Measurements from ENCODE around the gene USHBP1.
A peak's percentile ranks its signal among the peaks of the same experiment; 100 is the strongest.
"Not testable (repeated sequence)": the region's sequence is repeated elsewhere in the genome, so short reads cannot be mapped to it uniquely, and the experiment has no call there.

Gene USHBP1

DNA sequence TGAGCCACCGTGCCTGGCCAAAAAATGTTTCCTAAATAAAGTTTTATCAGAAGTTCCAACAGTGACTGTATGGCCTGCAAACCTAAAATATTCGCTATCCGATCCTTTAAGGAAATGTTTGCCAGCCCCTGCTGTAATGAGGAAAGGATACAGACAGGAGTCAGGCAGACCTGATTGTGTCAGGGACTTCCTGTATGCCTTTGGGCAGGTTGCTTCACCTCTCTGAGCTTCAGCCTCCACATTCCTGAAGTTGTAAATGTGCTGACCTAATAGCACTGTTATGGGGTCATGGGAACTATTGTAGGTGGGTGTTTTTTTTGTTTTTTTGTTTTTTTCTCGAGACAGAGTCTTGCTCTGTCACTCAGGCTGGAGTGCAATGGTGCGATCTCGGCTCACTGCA lies 32.4 kb upstream of the USHBP1 start:
- ChIA-PET CTCF (interaction anchor here (0.7 to 1.2 kb wide), 3 partner anchors 14 to 88 kb away, joined by 3 read pairs; no protein-coding TSS in a partner anchor), POLR2A (ENCODE audit: low non-redundant PET) (no interaction called here)
- DNase-seq (ENCODE audit: low spot score), result no peak
- H3K27ac ChIP-seq, result peak overlapping the region; percentile 91
- TF ChIP-seq, protein P1, sequence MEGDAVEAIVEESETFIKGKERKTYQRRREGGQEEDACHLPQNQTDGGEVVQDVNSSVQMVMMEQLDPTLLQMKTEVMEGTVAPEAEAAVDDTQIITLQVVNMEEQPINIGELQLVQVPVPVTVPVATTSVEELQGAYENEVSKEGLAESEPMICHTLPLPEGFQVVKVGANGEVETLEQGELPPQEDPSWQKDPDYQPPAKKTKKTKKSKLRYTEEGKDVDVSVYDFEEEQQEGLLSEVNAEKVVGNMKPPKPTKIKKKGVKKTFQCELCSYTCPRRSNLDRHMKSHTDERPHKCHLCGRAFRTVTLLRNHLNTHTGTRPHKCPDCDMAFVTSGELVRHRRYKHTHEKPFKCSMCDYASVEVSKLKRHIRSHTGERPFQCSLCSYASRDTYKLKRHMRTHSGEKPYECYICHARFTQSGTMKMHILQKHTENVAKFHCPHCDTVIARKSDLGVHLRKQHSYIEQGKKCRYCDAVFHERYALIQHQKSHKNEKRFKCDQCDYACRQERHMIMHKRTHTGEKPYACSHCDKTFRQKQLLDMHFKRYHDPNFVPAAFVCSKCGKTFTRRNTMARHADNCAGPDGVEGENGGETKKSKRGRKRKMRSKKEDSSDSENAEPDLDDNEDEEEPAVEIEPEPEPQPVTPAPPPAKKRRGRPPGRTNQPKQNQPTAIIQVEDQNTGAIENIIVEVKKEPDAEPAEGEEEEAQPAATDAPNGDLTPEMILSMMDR (conservative IDR thresholded peaks at IDR 0.05; ENCODE audit: low read depth), result no peak

DNA sequence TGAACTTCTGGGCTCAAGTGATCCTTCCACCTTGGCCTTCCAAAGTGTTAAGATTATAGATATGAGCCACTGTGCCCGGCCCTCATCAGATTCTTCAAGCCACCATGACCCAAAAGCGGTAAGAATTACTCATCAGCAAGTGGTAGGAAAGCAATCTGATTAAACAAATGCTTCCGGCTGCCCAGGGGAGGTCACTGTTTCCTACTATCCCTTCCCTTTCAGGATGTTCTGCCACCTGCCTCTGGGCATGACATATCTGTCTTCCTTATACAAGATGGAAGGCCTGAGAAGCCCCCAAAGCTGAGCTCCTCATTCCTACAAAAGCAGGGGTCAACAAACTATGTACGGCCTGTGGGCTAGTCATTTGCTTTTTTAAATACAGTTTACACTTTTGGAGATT lies 31.7 kb upstream of the USHBP1 start:
- peak; percentile 72 for DNase-seq (ENCODE audit: low spot score)
- CTCF ChIA-PET, result interaction anchor here (0.6 to 0.7 kb wide), 4 partner anchors 36 to 407 kb away, joined by 3 to 8 read pairs (median 4); no protein-coding TSS in a partner anchor
- POLR2A ChIA-PET (ENCODE audit: low non-redundant PET), result no interaction called here
- H3K27ac ChIP-seq, result peak overlapping the region; percentile 91
- TF ChIP-seq, protein P1 (conservative IDR thresholded peaks at IDR 0.05; ENCODE audit: low read depth), result 0 out of 2 replicates have a peak, but pooled peaks have one; percentile 25

DNA sequence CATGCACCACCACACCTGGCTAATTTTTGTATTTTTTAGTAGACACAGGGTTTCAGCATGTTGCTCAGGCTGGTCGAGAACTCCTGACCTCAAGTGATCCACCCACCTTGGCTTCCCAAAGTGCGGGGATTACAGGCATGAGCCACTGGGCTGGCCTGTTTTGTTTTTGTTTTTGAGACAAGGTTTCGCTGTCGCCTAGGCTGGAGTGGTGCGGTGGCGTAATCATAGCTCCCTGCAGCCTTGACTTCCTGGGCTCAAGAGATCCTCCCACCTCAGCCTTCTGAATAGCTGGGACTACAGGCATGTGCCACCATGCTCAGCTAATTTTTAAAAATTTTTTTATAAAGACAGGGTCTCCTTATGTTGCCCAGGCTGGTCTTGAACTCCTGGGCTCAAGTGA lies 31.0 kb upstream of the USHBP1 start:
- DNase-seq (ENCODE audit: low spot score); CTCF ChIA-PET; POLR2A ChIA-PET (ENCODE audit: low non-redundant PET): not testable (repeated sequence)
- peak overlapping the region; percentile 91 for H3K27ac ChIP-seq

DNA sequence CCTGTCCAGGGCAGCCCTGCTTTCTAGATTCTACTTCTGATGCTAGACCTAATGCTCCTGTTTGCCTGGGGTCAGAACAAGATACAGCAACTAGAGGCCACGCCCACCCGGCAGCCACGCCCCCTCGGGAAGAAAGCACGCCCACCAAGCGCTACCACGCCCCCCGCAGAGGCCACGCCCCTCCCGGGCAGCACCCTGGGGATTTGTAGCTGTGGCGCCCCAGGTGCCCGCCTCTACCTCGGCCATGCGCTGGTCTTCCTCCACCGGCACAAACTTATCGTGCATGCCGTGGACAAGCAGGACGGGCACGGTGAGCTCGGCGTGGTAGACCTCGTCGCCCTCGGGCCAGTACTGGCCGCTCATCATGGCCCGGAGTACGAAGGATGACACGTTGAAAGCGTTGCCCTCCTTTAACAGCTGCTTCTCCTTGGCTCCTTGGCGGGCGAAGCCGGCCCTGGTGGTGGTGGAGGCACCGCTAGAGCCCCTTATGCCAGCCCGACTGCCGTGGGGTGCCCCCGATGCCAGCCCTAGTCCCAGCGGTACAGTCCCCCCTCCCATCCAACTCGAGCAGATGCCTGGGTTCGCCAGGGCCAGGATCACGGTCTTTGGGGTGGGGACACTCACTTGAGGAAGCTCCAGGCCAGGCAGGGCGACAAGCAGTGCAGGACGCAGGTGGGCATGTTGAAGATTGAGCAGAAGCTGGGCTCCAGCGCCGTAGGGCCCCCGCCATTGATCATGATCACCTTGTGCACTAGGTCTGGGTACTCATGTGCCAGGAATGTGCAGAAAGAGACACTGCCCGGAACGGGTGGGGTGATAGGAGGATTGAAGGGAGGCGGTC lies 29.7 kb upstream of the USHBP1 start:
- TF ChIP-seq, protein P1 (conservative IDR thresholded peaks at IDR 0.05; ENCODE audit: low read depth), result no peak
- H3K27ac ChIP-seq, result peak overlapping the region; percentile 91
- ChIA-PET POLR2A (ENCODE audit: low non-redundant PET) (interaction anchor here (0.6 kb wide), 1 partner anchor 648 kb away, joined by 3 read pairs; no protein-coding TSS in a partner anchor), CTCF (interaction anchor here (0.6 kb wide), 1 partner anchor 554 kb away, joined by 3 read pairs; no protein-coding TSS in a partner anchor)
- DNase-seq (ENCODE audit: low spot score), result peak; percentile 80

DNA sequence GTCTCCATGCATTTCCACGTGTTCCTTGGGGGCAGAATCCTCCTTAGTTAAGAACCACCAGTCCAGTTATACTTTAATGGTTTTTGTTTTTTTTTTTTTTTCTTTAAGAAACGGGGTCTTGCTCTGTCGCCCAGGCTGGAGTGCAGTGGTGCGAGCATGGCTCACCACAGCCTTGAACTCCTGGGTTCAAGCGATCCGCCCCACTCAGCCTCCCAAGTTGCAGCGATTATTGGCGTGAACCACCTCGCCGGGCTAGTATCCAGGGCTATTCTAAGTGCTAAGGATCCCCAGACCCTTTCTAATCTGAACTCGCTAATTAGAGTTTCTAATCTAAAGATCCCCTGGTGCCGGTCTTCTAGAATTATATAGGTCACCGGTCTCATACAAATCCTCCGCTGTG lies 29.1 kb upstream of the USHBP1 start:
- H3K27ac ChIP-seq, result peak overlapping the region; percentile 91
- ChIA-PET CTCF (interaction anchor here (0.6 to 2.0 kb wide), 6 partner anchors 10 to 554 kb away, joined by 3 to 11 read pairs (median 8); partner anchors contain the start of genes ABHD8, CCDC194 and MRPL34), POLR2A (ENCODE audit: low non-redundant PET) (no interaction called here)
- TF ChIP-seq, protein P1 (conservative IDR thresholded peaks at IDR 0.05; ENCODE audit: low read depth), result no peak
- no peak for DNase-seq (ENCODE audit: low spot score)

DNA sequence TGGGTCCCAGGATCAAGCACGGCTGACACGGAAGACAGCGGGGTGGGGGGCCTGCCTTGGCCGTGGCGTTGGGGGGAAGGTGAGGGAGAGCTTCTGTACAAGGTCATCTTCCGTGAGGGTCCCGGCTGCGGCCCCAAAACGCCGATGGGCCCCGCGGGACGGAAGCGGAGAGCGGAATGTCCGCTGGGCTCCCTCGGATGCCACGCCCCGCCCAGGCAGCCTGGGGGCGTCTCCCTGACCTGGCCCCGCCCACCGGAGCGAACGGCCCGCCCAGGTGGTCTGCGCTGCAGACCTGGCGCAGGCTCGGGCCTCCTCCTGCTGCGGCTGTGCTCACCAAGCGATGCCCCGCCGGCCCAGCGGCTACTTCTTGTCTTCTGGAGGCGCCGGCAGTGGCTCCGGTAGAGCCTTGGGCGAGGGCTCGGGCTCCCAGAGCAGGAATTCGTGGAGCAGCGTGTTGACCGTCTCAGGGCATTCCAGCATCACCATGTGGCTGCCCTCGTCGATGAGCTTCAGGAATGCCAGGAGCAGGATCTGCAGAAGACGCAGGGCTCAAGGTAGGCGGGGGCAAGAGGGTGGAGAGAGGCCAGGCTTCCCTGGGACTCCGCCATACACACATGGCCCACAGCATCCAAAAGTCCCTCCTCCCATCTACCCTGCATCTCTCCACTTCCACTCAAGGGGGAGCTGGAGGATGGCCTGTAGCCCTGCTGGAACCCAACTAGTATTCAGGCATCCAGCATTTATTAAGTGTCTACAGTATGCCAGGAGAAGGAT lies 27.9 kb upstream of the USHBP1 start:
- TF ChIP-seq, protein P1 (conservative IDR thresholded peaks at IDR 0.05; ENCODE audit: low read depth), result peak; percentile 95
- POLR2A ChIA-PET (ENCODE audit: low non-redundant PET), result interaction anchor here (0.5 kb wide), 1 partner anchor 49 kb away, joined by 4 read pairs; no protein-coding TSS in a partner anchor
- peak; percentile 96 for DNase-seq (ENCODE audit: low spot score)
- peak overlapping the region; percentile 91 for H3K27ac ChIP-seq
- CTCF ChIA-PET, result interaction anchor here (0.5 to 2.0 kb wide), 10 partner anchors 9 to 487 kb away, joined by 3 to 16 read pairs (median 6); partner anchors contain the start of genes ABHD8, CCDC194 and MRPL34

Data from RWPE1 (cell line).